GM18517 (cell line): ENCODE data around the gene MAGI1.

Experiments used
- ATAC-seq: cut with Tn5 transposase; IDR thresholded peaks from one replicate; pipeline ENCODE4 v1.9.1; 2021; ENCODE audit warnings: mild to moderate bottlenecking, moderate library complexity; ENCODE audit not compliant: unreplicated experiment

MAGI1 gene

DNA sequence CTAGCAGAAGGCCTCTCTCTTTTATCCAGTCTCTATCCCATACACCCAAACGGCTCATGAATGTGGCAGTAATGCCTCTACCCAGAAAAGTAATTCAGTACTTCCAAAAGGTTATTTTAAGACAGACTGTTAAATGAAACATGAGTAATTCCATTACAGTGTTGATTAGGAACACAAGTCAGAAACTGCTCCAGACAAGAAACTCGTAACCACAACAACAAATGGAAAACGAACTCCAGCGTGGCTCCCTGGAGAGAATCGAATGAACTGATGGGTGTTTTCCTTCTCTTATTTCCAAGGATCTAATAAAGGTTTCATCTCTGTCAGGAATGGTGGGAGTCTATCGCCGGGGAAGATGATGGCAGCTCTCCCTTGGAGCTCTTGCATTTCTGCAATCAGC, 228.4 kb downstream of the MAGI1 start:
- no peak for ATAC-seq

DNA sequence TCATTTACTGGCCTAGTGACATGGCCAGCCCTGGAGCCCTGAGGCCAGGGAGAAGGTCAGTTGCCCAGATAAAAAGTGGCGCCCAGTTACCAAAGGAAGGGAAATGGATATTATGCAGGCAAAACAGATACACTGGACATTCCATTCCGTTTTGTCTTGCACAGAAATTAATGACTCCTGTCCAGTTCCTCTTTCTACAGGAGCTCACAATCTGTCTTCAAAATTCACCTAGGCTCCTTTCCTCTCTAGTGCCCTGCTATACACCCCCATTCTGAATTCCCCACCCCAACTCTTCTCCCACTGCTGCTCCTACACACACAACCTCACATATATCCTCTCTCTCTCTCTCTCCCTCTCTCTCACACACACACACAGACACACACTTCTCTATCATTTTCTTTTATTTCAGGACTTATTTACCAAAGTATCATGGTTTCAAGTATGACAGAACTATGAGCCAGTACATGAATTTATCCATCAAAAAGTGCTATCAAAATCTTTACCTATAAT, 229.0 kb downstream of the MAGI1 start:
- ATAC-seq: no peak

DNA sequence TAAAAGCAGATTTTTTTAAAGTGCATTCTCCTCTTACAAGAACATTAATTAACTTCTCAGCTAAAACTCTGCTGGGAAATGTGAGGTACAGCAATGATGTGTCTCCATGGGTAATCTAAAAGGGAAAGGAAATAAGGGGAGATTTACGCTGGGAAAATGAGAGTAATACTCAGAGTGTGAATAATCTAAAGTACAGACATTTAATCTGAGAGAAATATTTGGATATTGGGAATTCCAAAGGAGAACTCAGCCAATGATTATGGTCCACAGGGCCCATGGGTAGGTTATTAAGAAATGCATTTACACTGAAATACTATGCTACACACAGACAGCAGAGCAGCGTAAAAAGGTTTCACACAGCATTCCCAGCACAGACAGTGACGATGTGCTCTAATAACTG, 229.9 kb downstream of the MAGI1 start:
- no peak for ATAC-seq

DNA sequence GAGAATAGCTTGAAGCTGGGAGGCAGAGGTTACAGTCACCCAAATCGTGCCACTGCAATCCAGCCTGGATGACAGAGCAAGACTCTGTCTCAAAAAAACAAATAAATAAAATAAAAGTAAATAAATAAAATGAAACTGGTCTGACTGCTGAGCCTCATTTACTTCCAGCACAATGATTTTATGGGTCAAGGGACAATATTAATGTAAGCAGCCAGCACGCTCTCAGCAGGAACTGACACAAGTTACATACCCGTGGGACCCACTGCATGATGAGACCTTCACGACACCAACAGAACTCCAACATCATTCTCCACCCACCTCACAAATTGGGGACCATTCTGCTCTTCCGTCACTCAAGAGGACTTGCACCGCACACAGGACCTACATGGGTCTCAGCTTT, 230.3 kb downstream of the MAGI1 start:
- ATAC-seq: no peak

DNA sequence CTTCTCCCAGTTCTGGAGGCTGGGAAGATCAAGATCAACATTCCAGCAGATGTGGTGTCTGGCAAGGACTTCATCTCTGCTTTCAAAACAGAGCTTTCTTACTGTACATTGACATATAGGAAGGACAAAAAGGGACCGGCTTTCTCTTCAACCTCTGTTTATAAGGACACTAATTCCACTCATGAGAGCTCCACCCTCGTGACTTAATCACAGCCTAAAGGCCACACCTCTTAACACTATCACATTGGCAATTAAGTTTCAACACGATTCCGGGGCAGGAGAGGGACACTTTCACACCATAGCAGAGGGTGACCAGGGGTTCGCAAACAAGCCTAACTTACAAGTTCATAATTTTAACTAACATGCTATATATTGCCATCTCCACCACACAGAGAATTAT, 231.5 kb downstream of the MAGI1 start:
- no peak for ATAC-seq

DNA sequence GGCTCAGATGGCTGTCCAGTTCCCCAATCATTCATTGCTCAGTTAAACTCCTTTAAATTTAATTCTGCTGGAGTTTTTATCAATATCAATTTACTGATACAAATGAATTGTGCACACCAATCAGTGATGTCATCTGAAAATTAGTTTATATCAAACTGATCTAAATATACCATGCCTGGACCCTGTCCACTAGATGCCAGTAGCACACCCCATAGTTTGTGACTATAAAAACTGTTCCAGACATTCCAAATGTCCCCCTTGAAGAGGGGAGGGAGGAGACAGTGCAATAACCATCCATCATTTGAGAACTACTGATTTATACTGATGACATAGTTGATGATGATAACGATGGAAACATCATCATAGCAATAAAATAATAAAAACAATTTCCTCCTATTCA, 232.1 kb downstream of the MAGI1 start:
- no peak for ATAC-seq

DNA sequence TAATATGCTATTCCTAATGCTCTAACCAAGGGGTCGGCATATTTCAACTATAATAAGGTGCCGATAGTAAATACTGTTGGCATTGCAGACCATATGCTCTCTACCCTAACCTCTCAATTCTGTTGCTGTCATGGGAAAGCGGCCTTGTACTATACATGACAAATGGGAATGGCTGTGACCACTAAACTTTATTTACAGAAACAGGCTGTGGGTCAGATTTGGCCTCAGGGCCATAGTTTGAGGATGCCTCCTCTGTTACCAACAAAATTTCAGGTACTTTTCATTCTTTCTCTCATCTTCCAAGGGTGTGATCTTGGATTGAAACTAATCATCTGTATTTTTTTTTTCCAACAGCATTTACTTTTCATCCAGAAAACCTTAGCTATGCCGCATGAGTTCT, 242.0 kb downstream of the MAGI1 start:
- no peak for ATAC-seq

DNA sequence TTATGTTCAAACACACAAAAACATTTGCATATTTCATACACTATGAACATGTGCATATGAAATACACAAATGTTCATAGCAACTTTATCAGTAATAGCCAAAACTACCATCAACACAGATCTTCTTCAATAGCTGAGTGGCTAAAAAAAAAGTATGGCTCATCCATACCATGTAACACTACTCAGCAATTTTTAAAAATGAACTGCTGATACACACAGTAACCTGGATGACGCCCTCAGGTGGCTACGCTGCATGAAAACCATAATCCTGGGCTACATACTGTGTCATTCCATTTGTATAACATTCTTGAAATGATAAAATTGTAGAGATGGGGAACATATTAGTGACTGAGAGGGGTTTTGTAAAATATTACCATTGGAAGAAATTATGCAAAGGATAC, 243.6 kb downstream of the MAGI1 start:
- ATAC-seq: no peak

DNA sequence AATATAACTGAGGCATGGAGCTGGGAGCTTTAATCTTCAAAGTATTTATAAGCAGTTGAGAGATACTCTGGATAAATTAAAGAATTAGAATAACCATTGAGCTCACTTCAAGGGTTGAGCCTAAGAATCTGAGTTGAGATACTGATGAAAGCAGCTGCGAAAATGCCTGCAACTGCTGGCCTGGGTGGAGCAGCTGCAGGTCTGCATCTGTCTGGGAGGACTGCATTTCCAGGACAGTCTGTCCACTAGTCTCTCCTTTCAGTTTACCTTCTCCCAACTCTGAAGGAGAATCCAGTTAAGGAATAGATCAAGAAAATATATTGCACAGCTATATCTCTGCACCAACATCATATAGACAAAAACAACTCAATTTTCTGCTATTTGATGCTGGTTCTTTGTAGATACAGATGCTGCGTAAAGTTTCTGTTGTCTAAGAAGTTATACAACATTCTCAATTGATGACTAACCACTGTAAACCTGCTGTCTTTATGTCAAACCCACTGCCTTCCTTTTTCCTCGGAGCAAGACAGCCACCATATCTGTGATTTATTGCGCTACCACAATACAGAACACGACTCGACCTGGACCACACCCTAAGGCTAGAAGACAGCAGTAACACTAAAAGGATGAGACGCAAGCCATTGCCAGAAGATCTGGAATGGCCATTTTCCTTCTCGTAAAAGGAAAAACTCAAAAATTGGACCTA, 245.1 kb downstream of the MAGI1 start:
- no peak for ATAC-seq

DNA sequence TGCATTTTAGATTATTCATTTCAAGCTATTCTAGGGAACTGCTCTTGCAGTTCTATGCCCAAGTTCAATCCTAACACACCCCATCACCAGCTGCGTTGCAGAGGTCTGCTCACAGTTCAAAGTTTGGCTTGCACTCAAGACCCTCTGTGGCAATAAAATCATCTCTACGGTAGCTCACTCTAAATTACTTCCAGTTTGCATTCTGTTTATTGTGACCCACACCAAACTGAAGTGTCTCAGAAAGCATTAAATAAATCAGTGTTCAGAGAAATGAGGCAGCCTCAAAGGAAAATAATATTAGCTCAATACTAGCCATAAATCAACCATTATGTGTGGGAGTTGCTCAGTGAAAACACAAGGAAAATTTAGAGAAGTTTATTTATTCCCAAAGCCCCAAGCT, 250.3 kb downstream of the MAGI1 start:
- ATAC-seq: no peak

DNA sequence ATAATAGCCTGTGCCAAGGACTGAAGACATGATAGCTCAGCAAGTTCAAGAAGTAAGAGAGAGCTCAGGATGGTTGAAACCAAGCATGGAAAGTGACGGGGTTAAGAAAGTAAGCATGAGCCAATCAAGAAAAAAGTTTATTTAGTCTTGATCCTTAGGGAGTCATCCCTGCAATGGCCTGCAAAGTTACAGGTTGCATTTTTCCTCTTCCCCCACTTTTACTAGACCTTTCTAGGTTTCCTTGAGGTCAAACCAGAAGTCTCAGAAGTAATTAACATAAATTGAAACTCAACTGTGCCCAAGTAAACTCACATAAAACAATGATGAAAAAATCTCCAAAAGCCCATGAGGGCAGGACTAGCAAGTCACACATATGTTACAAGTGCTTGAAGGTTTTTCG, 250.9 kb downstream of the MAGI1 start:
- ATAC-seq: no peak

DNA sequence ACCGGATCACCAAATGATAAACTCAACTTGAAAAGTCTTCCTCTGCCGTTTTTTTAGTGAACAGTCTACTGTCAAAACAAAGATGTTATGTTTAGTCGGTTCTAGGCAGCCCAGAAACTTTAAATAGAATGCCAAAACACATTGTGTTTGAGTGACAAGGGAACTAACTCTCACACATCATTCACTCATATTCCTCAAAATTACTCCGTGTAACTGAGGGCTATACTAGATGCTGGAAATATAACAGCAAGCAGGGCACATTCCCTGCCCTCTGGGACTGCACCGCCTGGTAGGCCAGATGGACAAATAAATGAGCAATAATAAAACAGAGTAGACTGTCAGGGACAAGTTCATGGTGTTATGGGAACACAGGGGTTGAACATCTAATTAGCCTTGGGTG, 251.4 kb downstream of the MAGI1 start:
- no peak for ATAC-seq

DNA sequence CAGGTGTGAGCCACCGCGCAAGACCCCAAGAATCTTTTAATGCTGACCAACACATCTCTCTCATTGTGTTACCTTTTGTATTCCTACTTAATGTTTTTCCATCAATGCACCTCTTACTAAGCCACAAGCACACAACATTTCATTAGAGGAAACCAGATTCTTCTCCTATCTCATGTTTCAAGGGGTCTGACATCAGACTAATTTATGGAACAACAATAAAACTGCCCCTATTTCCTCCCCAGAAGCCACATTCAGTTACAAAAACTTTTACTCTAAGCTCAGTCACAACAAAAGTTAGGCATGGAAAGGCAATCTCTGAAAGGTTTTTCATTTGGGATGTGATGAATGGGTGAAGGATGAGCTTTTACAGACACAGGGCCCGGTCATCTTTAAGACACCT, 251.8 kb downstream of the MAGI1 start:
- no peak for ATAC-seq

DNA sequence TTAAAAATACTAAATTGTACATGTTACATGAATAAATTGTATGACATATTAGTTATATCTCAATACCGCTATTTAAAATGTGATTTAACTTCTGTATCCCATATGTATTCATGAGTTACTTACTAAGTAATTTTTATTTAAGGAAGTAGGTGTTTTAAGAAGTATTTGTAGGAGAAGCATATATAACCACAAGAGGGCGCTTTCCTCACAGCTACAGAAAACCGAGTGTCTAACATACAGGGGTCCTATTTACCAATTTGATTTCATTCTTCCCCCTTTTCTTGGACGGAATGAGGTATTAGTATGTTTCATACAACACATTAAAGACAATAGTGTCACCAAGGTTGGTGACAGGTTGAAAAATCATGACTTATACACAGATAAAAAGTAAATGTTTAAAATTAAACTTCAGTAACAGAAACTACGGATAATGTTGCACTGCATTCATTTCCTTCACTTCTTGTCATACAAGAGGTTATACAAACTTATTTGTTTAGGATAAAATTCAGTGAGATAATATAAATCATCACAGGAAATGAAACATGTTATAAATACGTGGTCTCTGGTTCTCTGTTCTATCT, 253.6 kb downstream of the MAGI1 start:
- no peak for ATAC-seq

DNA sequence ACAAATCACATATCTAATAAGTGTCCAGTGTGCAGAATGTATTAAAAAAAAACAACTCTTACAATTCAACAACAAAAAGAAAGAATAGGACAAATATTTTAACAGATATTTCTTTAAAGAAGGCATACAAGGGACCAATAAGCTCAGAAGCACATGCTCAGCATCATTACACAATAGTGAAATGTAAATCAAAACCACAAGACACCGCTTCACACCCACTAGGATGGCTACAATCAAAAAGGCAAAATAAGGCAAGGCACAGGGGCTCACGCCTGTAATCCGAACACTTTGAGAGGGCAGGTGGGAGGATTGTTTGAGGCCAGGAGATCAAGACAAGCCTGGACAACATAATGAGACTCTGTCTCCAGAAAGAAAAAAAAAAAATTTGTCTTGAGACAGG, 255.6 kb downstream of the MAGI1 start:
- ATAC-seq: no peak

DNA sequence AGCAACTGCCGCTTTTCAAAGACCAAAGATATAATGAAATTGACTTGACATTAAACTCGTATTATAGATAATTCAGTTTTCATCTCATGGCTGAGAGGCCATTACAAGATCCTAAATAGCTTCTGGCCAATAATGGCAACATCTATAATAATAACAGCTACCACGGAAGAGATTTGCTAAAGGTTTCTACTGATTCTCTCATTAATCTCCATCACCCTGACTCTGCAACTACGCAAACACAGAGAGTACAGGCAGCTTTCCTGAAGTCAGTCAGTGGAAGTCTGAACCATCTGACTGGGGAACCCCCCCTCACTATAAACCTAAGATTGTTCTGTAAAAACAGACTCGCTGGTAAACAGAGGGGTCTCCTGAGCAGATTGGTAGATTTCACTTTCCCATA, 257.1 kb downstream of the MAGI1 start:
- no peak for ATAC-seq

DNA sequence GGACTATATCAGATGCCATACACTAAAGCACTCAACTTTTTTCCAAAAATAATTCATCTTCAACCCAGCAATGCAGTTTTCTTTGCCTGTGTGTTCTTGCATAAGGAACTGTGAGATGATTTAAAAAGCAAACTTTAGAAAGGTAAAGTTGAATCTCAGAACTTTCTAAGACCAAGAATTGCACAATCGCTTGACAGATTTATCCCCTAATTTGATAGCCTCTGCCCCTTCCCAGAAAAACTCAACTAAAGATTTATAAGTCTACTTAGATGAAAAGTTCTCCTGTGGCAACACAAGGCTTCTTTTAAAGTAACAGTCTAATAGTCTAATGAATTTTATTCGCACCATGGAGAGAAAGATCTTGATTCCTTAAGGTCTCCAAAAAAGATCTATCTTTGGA, 259.3 kb downstream of the MAGI1 start:
- ATAC-seq: no peak

DNA sequence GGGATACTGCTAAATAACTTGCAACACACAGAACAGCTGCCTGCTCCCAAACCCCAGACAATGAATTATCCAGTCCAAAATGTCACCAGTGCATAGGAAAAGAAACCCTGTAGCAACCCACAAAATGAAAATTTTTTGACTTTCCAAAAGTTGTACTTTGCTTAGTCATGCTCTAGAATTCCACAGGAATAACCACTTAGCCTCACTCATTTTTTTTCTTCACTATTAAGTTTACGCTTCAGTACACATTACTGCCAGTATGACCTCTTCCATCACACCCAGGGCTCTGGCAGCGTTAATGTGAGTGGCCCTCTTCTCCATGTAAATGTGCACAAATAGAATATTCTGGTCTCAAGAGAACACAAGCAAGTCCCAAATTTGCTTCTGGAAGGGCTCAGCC, 259.8 kb downstream of the MAGI1 start:
- no peak for ATAC-seq

DNA sequence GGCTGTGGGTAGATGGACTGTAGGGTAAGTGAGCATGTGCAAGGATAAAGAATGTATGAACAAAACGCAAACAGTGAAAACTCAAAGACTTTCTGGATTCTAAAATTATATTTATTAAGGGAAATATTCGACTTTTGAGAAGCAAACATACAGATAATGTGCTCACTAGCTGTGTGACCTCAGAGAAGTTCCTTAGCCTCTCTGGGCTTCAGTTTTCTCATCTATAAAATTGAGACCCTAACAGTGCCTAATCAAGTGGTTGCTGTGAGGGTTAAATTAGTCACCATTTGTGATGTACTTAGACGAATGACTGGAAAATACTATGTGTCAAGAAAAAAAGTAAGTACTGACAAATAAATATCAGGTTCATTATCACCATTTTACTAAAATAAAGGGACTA, 261.7 kb downstream of the MAGI1 start:
- no peak for ATAC-seq

DNA sequence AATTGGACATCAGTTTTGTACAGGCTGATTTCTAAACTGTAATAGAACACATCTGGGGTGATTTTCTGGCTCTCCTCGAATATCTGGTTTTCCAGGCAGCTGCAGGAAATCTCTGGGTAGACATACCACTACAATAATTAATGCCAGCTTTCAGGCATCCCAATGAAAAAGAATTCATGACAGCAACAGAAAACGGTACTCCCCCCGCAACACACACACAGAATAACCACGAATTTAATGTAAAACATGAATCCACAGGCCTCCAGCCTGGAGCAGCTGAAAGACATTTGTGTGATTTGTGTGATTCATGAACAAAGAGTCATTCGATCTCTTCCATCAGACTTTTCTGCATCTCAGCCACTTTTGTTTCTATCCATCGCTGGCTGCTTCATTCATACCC, 262.2 kb downstream of the MAGI1 start:
- ATAC-seq: no peak

DNA sequence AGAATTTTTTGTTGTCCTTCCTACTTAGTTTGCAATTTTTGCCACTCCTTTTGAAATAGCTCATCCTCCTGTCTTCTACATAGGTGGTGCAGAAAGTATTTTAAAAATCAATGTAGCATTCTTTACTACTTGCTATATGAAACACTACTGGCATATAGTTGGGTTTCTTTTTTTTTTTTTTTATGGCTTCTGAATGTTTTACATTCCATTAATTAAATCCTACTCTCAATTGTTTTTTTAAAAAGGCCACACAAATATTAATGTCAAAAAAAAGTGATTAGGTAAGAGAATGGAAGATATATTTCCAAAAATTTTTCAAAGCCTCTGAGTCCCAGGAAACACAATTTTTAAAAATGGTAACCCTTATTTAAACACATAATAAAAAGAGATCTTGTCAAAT, 262.6 kb downstream of the MAGI1 start:
- no peak for ATAC-seq

DNA sequence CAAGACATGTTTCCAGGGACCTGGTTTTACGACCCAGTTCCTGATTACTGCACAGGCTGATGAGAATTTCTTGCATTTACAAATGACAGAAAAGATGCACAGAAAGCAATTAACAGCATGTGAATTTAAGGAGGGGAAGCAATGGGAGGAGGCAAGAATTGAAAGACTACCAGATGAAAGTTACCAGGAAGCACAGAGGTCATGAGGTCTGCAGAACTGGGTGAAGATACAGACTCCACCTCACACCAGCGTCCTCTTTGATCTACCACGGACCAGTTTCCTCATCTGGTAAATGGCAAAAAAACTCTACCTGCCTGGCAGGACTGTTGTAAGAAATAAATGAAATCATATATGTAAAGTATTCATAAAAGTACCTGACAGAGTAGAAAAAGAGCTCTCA, 266.0 kb downstream of the MAGI1 start:
- ATAC-seq: no peak

DNA sequence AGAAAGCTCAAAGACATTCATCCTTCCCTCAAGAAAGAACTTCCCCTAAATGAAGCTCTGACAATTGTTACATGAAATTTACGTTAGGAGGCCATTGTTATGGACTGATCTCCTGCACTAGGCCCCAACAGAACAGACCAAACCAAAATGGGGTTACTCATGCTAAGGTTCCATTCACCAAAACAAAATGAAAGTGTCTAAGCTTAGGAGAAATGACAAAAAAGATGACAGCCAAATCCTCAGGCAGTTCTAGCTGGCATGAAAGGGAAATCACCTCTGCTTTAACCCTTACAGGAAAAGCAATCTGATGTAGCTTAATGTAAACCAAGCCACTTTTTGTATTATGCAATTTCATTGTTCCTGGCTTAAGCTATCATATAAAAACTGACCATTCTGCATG, 271.2 kb downstream of the MAGI1 start:
- no peak for ATAC-seq
